A549 treated with CpdA at 1 μM for 4 hours (cell line): ENCODE data around the gene NOM1. TPM values are rescaled to one million over a fixed set of nuclear protein-coding genes. Genes with fewer than 3 reads are reported as not detected.

Experiments used
- total RNA-seq: library from RNA; stranded (reverse); fragments of 200-300 nt; extraction: Qiagen RNA extraction; gene quantifications from 5 replicates; pipeline ENCODE4 v1.2.3, GENCODE V29; 2022; ENCODE audit warnings: low read depth

NOM1 gene, protein sequence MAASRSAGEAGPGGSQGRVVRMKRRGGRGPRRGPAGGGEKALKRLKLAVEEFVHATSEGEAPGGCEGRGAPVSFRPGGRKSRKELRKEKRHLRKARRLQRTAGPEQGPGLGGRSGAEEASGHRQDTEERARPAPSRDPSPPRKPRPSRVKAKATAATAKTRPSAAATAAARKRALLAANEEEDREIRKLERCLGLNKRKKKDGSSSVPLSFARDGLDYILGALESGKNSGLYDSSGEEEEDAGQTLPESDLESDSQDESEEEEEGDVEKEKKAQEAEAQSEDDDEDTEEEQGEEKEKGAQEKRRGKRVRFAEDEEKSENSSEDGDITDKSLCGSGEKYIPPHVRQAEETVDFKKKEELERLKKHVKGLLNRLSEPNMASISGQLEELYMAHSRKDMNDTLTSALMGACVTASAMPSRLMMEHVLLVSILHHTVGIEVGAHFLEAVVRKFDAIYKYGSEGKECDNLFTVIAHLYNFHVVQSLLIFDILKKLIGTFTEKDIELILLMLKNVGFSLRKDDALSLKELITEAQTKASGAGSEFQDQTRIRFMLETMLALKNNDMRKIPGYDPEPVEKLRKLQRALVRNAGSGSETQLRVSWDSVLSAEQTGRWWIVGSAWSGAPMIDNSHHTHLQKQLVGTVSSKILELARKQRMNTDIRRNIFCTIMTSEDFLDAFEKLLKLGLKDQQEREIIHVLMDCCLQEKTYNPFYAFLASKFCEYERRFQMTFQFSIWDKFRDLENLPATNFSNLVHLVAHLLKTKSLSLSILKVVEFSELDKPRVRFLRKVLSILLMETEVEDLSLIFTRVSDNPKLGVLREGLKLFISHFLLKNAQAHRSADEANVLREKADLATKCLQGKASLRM
- total RNA-seq, result 16.5 to 20.6 TPM (median 17.0 TPM) in 5 replicates

DNA sequence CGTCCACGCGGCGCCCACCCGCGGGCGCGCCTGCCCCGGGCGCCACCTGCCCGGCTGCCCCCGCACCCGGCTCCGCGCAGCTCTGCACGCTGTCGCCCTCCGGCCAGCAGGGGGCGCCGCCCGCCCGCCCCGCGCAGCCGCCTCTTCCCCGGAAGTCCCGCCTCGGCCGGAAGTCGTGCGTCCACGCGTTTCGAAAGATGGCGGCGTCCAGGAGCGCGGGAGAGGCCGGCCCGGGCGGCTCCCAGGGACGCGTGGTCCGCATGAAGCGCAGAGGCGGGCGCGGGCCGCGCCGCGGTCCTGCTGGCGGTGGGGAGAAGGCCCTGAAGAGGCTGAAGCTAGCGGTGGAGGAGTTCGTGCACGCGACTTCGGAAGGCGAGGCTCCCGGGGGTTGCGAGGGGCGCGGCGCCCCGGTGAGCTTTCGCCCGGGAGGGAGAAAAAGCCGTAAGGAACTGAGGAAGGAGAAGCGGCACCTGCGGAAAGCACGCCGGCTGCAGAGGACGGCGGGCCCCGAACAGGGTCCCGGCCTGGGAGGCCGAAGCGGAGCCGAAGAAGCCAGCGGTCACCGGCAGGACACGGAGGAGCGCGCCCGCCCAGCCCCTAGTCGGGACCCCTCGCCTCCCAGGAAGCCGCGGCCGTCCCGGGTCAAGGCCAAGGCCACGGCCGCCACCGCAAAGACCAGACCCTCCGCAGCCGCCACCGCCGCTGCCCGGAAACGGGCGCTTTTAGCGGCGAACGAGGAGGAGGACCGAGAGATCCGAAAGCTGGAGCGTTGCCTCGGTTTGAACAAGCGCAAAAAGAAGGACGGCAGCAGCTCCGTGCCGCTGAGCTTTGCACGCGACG lies at the start of gene NOM1:
TSS of gene NOM1 (plus strand) at position 172 of the 840 bp plus-strand sequence. CDS start at position 198, 26 bp downstream.

GRCh38 chr7:157010588-157011332 lies 61.2 kb downstream of the NOM1 start, which contains the start of gene MNX1:
Gene MNX1, minus strand, starts transcription at chr7:157010663. Its CDS starts 313 bp downstream, at chr7:157010350.

Other genes starting within 250 kb of the NOM1 start
- gene LMBR1, start 56.5 kb upstream of the NOM1 start, total RNA-seq, result 23.6 to 30.4 TPM (median 27.1 TPM) in 5 replicates
- gene MNX1, start 61.0 kb downstream of the NOM1 start, total RNA-seq, result 5.0 to 6.5 TPM (median 5.9 TPM) in 5 replicates
- gene UBE3C, start 189.2 kb downstream of the NOM1 start, total RNA-seq, result 57.0 to 71.2 TPM (median 64.5 TPM) in 5 replicates